NB4 (cell line): ENCODE data around the gene TRMT2B.

Experiments
- CTCF ChIP-seq: IDR thresholded peaks from one replicate; pipeline ENCODE4 v1.5.1; 2012; ENCODE audit warnings: low read depth, low read length
- POLR2A ChIP-seq: IDR thresholded peaks from 2 replicates; pipeline ENCODE4 v1.6.1; 2011; ENCODE audit warnings: mild to moderate bottlenecking; ENCODE audit not compliant: insufficient read length; ENCODE audit errors: extremely low read depth

- TF ChIP-seq CTCF (no peak), POLR2A (no peak)
Measured at GRCh38 chrX:100962811-100963210, 89.1 kb downstream of the TRMT2B start.
